ENCODE results near the gene CASQ2. TPM values are rescaled to one million over a fixed set of nuclear protein-coding genes. Genes with fewer than 3 reads are reported as not detected.

Gene CASQ2
- total RNA-seq, 2 experiments from 2014 or later, result not detected

DNA sequence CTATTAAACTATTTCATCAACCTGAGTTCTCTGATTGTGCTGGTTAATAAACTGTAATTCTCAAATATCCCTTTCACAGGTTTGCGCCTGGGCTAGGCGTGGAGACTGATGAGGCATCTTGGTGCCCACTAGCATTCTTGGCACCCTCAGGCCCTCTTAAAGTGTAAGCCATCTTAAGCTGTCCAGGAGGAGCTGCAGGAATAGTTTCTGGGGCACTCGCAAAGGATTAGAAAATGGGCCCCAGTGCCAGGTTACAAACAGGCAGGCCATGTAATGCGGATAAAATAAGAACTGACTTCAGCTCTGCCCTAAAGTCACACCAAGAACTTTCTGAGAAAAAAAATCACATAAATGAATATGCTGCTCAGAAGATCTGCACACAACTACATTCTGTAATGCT is 1.1 kb downstream of the CASQ2 start:
- ChIA-PET CTCF (no interaction called here), POLR2A (no interaction called here)
- Mint-ChIP-seq H3K9me3 (no peaks in the 10 kb centered on the region), H3K4me1 (no peaks in the 10 kb centered on the region), H3K27me3 (peaks cover 9% of the 10 kb centered on the region), H3K36me3 (ENCODE audit: low read depth) (no peaks in the 10 kb centered on the region), H3K27ac (no peak overlapping the region), H3K4me3 (no peak overlapping the region)
- no peak for DNase-seq

DNA sequence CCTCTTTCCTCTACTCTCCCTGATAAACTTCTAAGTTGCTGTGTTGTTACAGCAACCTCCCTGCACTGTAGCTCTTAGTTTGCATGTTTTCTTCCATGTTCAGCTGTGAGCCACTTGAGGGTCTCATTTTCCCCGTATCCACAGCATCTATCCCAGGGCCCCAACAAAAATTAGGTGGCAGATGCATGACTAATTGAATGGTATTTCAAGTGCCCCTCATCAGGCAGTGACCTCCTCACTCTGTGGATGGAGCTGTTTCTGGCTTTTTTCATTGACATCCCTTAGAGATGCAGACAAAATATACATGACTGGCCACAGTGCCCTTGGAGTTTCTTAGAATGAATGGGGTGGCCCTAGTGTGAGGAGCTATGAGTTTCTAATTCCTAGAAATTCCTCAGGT is 3.4 kb downstream of the CASQ2 start:
- H3K27ac Mint-ChIP-seq, result no peak overlapping the region
- peaks cover 9% of the 10 kb centered on the region for H3K27me3 Mint-ChIP-seq
- no peak for DNase-seq
- H3K9me3 Mint-ChIP-seq, result no peaks in the 10 kb centered on the region
- H3K4me3 Mint-ChIP-seq, result no peak overlapping the region
- H3K4me1 Mint-ChIP-seq, result no peaks in the 10 kb centered on the region
- POLR2A ChIA-PET, result no interaction called here
- CTCF ChIA-PET, result no interaction called here
- no peaks in the 10 kb centered on the region for H3K36me3 Mint-ChIP-seq (ENCODE audit: low read depth)

DNA sequence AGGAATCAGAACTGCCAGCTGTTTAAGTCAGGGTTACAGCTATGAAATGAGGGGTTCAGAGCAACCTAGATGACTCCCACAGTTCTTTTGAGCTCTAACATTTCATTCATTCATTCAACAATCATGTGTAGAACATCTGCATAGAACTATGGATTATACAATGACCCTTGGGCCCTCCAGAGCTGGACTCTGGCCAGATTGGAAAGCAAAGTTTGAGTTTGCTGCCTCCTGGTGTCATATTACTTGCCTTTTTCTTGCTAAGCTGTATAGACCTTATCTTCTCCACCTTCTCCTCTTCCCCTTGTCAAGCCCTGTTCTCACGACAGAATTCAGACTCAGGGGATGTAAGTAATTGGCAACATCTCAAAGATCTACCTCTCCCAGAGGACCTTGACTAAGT is 4.0 kb downstream of the CASQ2 start:
- no peaks in the 10 kb centered on the region for H3K9me3 Mint-ChIP-seq
- H3K4me1 Mint-ChIP-seq, result no peaks in the 10 kb centered on the region
- H3K4me3 Mint-ChIP-seq, result no peak overlapping the region
- POLR2A ChIA-PET, result no interaction called here
- CTCF ChIA-PET, result no interaction called here
- no peaks in the 10 kb centered on the region for H3K36me3 Mint-ChIP-seq (ENCODE audit: low read depth)
- no peak for DNase-seq
- no peak overlapping the region for H3K27ac Mint-ChIP-seq
- peaks cover 9% of the 10 kb centered on the region for H3K27me3 Mint-ChIP-seq

DNA sequence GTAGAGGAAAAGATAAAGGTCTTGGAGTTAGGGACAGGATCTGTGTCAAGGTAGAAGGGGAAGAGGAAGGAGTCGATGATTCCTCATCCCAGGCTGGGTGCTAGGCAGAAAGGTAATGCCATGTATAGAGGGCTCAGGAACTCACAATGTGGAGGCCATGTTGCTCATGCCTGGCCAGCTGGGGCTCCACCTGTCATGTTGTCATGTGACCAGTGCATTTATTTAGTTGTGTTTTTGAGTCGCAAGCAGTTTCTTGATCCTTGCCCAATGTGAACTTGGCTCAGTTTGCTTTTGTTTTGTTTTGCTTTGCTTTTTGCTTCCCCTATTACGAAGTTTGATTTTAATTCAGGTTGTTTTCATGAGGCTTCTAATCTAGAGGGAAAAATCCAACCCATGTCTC is 5.7 kb downstream of the CASQ2 start:
- CTCF ChIA-PET, result interaction anchor here (0.5 kb wide), 1 partner anchor 155 kb away, joined by 3 read pairs; no protein-coding TSS in a partner anchor

DNA sequence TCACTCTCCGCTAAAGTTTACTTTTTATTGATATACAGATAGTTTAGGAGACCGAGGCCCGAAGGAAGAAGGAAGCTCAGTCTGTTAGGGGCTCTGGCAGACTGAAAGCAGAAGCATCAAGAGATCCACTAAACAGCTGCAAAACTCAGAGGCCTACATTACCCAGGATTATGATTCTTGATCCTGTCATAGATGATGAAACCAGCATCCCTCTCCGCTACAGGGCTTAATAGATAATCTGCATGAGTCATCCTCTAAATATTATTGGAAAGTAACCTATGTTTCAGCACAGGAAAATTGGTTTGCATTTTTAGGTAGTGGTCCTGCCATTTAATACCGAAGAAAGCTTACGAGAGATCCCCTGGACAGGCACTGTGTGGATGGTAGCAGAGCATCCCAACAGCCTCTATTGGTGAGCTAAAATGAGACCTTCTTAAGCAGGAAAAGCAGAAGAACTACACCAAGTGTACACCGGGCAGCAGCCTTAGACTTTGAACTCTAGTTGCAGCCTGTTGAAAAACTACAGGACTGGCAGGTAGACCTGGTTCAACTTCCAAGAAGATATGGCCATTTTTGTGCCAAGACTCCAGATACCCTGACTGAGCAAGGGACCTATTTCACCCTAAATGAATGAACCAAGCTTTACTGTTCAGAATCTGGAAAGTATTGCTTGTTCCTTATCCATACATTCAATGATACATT is 6.8 kb downstream of the CASQ2 start:
- no peak for DNase-seq
- no peak overlapping the region for H3K27ac Mint-ChIP-seq
- no peaks in the 10 kb centered on the region for H3K4me1 Mint-ChIP-seq
- CTCF ChIA-PET, result no interaction called here
- no peaks in the 10 kb centered on the region for H3K9me3 Mint-ChIP-seq
- H3K27me3 Mint-ChIP-seq, result peaks cover 9% of the 10 kb centered on the region
- POLR2A ChIA-PET, result no interaction called here
- H3K36me3 Mint-ChIP-seq (ENCODE audit: low read depth), result no peaks in the 10 kb centered on the region
- H3K4me3 Mint-ChIP-seq, result no peak overlapping the region

More for the DNA sequence above, 5.7 kb downstream of the CASQ2 start:
- DNase-seq, result no peak
- Mint-ChIP-seq H3K4me1 (no peaks in the 10 kb centered on the region), H3K4me3 (no peak overlapping the region), H3K9me3 (no peaks in the 10 kb centered on the region), H3K36me3 (ENCODE audit: low read depth) (no peaks in the 10 kb centered on the region), H3K27me3 (peaks cover 9% of the 10 kb centered on the region), H3K27ac (no peak overlapping the region)
- POLR2A ChIA-PET, result no interaction called here

DNA sequence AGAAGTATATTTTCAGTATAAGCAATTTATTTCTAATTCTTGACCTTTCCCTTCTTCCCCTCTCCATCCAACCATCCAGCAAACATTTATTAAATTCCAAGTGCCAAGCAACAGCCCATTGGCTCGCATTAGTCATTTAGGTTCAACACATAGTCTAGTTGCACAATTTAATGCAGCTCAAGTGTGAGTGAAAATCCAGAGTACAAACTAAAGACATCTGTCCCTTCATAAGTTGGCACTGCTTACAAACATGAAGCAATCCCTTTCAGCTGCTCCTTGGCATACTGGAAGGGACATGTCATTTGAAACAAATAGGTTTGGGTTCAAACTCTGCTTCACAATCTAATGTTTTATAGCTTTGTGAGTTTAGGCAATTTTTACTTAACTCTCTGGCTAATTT is 10.7 kb downstream of the CASQ2 start:
- no peaks in the 10 kb centered on the region for H3K9me3 Mint-ChIP-seq
- ChIA-PET CTCF (no interaction called here), POLR2A (no interaction called here)
- H3K27me3 Mint-ChIP-seq, result peaks cover 2% of the 10 kb centered on the region
- no peaks in the 10 kb centered on the region for H3K4me1 Mint-ChIP-seq
- H3K27ac Mint-ChIP-seq, result no peak overlapping the region
- no peak overlapping the region for H3K4me3 Mint-ChIP-seq
- H3K36me3 Mint-ChIP-seq (ENCODE audit: low read depth), result no peaks in the 10 kb centered on the region
- DNase-seq, result no peak

DNA sequence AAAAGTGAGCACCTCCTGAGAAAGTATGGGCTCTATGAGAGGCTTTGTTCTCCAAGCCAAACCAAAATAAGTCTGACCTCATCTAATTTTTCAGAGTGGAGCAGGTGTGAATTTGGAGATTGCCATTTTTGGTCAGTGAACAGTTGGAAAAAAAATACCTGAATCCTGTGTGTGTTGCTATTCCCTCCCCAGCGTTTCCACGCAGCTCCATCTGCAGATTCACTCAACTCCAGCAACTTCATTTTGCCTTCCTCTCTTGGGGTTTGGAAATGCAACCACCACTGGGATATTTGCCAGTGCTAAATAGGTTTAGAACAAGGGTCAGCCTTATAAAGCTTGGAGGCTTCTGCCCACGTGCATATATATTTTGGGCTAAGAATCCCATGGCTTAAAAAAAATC is 11.2 kb downstream of the CASQ2 start:
- Mint-ChIP-seq H3K27ac (no peak overlapping the region), H3K9me3 (no peaks in the 10 kb centered on the region), H3K4me1 (no peaks in the 10 kb centered on the region), H3K4me3 (no peak overlapping the region), H3K27me3 (peaks cover 5% of the 10 kb centered on the region), H3K36me3 (ENCODE audit: low read depth) (no peaks in the 10 kb centered on the region)
- ChIA-PET CTCF (no interaction called here), POLR2A (no interaction called here)
- no peak for DNase-seq

DNA sequence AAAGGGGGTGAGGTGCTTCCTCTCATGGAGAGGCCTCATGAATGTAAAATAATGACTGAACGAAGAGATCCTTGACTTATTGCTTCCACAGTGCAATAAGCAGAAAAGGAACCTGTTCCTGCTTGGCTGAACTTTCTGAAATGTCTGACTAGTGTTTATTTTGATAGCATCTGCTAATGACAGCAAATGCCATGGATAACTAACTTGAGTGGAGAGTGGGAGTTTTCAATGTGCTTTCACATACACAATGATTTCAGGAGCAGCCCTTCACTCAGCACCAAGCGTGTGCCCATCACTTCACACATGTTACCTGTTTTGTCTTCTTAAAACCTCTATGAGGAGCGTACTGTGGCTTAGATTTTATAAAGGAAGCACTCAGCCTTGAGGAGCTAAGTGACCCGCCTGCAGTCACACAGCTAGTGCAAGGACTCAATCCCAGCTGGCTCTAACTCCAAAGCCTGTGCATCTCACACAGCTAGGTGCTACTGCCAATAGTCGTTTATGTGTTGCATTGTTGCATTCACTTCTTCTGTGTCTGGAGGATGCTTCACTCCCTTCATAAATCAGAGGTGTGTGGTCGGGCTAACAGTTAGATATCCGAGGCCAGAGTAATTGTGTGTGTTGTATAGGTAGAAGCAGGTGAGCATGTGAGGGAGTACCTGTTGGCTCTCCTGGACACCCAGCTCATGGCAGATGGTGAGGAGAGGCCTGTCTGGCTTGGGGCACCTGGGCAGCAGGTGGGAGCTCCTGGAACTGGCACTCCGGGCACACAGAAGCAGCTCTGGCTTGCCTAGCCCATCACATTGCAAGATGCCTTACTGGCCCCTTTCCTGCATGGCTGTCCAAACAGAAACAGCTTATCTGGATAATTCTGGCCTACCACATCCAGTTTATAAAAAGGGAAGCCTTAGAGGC is 12.8 kb downstream of the CASQ2 start:
- DNase-seq, result no peak
- Mint-ChIP-seq H3K4me1 (no peaks in the 10 kb centered on the region), H3K27ac (no peak overlapping the region), H3K27me3 (peaks cover 9% of the 10 kb centered on the region), H3K36me3 (ENCODE audit: low read depth) (no peaks in the 10 kb centered on the region), H3K4me3 (no peak overlapping the region), H3K9me3 (no peaks in the 10 kb centered on the region)
- CTCF ChIA-PET, result interaction anchor here (0.6 kb wide), 1 partner anchor 164 kb away, joined by 3 read pairs; no protein-coding TSS in a partner anchor
- POLR2A ChIA-PET, result interaction anchor here (0.6 kb wide), 1 partner anchor 213 kb away, joined by 3 read pairs; no protein-coding TSS in a partner anchor

DNA sequence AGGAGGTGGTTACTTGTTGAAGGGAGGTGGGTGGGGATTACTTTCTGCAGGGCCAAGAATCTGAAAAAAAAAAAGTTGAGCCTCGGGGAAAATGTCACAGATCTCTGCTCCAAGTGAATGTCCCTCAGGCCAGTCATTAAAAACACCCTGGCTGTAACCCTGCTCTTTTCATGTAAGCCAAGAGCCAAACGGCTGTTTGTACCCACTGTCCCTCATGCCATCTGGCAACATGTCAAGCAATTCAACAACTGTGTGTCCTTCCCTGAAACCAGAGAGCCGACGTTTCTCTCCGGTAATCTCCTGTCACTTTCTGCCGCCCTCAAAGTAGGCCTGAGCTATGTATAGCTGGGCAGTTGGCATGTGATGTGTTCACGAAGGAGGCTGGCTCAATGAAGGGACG is 14.7 kb downstream of the CASQ2 start:
- Mint-ChIP-seq H3K9me3 (no peaks in the 10 kb centered on the region), H3K27ac (no peak overlapping the region), H3K4me3 (no peak overlapping the region), H3K36me3 (ENCODE audit: low read depth) (no peaks in the 10 kb centered on the region), H3K27me3 (peaks cover 9% of the 10 kb centered on the region), H3K4me1 (no peaks in the 10 kb centered on the region)
- POLR2A ChIA-PET, result no interaction called here
- no peak for DNase-seq
- CTCF ChIA-PET, result no interaction called here

DNA sequence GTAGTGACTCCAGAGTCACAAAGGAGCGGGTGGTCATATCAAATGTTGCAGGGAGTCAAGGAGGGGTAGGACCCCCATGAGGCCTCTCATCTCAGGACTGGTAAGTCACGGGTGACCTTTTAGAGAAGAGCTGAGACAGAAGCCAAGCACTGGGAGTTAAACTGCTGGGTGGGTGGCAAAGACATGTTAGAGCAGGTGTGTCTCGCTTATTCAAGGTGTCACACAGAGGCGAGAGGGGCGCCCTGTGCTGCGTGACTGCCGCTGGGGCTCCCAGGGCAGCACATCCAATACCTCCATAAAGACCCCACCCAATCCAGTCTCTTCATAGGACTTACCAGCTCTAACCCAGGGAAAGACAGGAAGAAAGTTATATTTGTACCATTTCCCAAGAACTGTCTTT is 15.2 kb downstream of the CASQ2 start:
- ChIA-PET CTCF (no interaction called here), POLR2A (no interaction called here)
- H3K27ac Mint-ChIP-seq, result no peak overlapping the region
- no peak for DNase-seq
- H3K9me3 Mint-ChIP-seq, result no peaks in the 10 kb centered on the region
- no peaks in the 10 kb centered on the region for H3K36me3 Mint-ChIP-seq (ENCODE audit: low read depth)
- H3K27me3 Mint-ChIP-seq, result peaks cover 7% of the 10 kb centered on the region
- H3K4me1 Mint-ChIP-seq, result no peaks in the 10 kb centered on the region
- H3K4me3 Mint-ChIP-seq, result no peak overlapping the region

DNA sequence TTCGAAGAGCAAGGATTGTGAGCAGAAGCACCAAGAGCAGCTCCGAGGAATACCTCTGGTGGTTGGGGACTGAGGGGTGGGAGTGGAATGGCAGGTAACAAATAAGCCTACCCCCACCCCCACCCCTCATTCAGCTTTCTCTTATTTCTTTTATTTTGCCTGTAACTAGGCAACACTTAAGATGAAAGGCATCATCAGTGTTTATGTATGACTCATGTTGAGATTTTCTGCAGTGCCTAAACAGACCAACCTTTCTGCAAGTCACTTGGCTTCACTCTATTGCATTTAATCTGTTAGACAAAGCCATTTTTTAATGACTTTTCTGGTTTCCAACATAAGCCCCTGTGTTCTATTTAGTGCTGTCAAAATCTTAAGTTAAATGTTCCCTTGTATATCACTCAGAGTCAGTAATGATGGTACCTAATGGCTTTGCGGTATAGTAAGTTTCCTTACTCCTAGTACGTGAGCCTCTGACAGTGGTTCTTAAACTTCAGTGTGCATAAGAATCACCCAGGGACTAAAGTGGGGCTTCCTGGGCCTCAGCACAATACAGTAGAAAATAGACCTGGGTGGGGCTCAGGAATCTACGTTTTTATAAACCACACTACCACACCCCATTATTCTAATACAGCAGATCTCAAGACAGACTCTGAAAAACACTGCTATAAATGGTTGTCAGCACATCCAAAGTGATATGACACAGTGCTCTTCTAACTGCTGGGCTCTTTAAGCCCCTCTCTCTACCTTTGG is 19.9 kb downstream of the CASQ2 start:
- Mint-ChIP-seq H3K27ac (no peak overlapping the region), H3K4me3 (no peak overlapping the region), H3K36me3 (ENCODE audit: low read depth) (no peaks in the 10 kb centered on the region), H3K4me1 (no peaks in the 10 kb centered on the region), H3K27me3 (peaks cover 14% of the 10 kb centered on the region), H3K9me3 (no peaks in the 10 kb centered on the region)
- POLR2A ChIA-PET, result no interaction called here
- DNase-seq, result no peak
- CTCF ChIA-PET, result no interaction called here

DNA sequence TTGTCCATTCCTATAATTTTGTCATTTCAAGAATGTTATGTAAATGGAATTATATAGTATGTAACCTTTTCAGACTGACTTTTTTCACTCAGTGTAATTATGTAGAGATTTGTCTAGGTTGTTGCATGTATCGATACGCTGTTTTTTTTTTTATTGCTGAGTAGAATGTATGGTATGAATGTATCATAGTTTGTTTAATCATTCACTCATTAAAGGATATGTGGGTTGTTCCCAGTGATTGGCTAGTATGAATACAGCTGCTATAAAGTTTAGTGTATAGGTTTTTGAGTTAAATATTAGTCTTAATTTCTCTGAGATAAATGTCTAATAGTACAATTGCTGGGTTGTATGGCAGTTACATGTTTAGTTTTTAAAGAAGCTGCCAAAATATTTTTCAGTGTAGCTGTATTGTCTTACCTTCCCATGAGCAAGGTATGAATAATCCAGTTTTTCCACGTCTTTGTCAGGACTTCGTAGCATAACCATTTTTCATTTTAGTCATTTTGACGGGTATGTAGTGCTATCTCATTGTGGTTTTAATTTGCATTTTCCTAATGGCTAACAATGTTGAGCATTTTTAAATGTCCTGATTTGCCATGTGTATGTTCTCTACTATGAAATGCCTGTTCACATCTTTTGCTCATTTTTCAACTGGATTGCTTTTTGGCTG is 22.4 kb downstream of the CASQ2 start:
- Mint-ChIP-seq H3K4me3 (no peak overlapping the region), H3K4me1 (no peaks in the 10 kb centered on the region), H3K36me3 (ENCODE audit: low read depth) (no peaks in the 10 kb centered on the region), H3K27ac (no peak overlapping the region), H3K27me3 (peaks cover 7% of the 10 kb centered on the region), H3K9me3 (no peaks in the 10 kb centered on the region)
- ChIA-PET CTCF (no interaction called here), POLR2A (no interaction called here)
- DNase-seq, result no peak

All from activated CD4-positive, alpha-beta T cell treated with anti-CD3 and anti-CD28 coated beads, Interleukin-2, amount 10 ng/mL, durations not matched to agents 7 days and 5 days (primary cell).